Measurements from ENCODE around the gene RPL35. TPM values are rescaled to one million over a fixed set of nuclear protein-coding genes. Genes with fewer than 3 reads are reported as not detected.

Gene RPL35
- total and polyA plus RNA-seq, 12 donors: 598 to 3,743 (median 714) TPM

DNA sequence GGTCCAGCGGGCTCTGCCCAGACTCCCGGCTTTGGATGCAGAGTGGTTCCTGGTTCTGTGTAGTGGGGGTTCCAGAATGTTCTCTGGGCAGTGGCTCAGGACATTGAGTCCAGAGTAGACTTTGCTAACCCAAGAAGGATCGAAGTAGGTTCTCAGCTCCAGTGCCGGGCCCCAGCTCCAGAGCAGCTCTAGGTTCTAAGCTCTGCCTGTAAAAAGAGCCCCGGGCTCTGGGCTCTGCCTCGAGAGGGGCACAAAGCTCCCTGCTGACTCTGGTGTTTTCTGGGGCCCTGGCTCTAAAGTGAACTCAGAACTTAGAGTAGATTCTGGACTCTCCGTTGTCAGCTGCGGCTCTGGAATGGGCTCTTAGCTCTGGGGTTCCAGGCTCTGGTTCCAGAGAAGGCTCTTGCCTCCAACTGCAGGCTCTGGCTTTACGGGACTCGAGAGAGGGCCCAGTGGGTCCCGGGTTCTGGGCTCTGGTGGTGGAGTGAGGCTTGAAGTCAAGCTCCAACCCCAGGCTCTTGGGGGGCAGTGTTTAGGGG, 8.1 kb downstream of the RPL35 start:
- peak overlapping the region in 9 of 10 donors; percentile 66 to 92 (median 80) for H3K27ac ChIP-seq
- no peaks in the 10 kb centered on the region for H3K9me3 ChIP-seq
- no peaks in the 10 kb centered on the region for H3K27me3 ChIP-seq
- H3K4me3 ChIP-seq: peak overlapping the region; percentile 9 to 56 (median 48)
- H3K36me3 ChIP-seq: peaks cover 0 to 27% (median 17%) of the 10 kb centered on the region in 9 donors
- intact Hi-C loops (cut with DNase I): loop anchor here in 8 of 10 donors (1.0 to 10.0 kb wide), 6 partner anchors 79 to 521 kb away; partner anchors contain the start of gene SCAI (in 1 of the 8)
- WGBS, 2 donors: 67 to 74% methylated on average over 11 of the region's 11 CpGs
- TF ChIP-seq, protein P1, sequence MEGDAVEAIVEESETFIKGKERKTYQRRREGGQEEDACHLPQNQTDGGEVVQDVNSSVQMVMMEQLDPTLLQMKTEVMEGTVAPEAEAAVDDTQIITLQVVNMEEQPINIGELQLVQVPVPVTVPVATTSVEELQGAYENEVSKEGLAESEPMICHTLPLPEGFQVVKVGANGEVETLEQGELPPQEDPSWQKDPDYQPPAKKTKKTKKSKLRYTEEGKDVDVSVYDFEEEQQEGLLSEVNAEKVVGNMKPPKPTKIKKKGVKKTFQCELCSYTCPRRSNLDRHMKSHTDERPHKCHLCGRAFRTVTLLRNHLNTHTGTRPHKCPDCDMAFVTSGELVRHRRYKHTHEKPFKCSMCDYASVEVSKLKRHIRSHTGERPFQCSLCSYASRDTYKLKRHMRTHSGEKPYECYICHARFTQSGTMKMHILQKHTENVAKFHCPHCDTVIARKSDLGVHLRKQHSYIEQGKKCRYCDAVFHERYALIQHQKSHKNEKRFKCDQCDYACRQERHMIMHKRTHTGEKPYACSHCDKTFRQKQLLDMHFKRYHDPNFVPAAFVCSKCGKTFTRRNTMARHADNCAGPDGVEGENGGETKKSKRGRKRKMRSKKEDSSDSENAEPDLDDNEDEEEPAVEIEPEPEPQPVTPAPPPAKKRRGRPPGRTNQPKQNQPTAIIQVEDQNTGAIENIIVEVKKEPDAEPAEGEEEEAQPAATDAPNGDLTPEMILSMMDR (IDR thresholded peaks at IDR 0.05): no peak
- H3K4me1 ChIP-seq: peaks cover 13 to 45% (median 25%) of the 10 kb centered on the region in 9 donors
- DNase-seq (no peak), ATAC-seq (peak in 1 of 8 donors; percentile 0)

DNA sequence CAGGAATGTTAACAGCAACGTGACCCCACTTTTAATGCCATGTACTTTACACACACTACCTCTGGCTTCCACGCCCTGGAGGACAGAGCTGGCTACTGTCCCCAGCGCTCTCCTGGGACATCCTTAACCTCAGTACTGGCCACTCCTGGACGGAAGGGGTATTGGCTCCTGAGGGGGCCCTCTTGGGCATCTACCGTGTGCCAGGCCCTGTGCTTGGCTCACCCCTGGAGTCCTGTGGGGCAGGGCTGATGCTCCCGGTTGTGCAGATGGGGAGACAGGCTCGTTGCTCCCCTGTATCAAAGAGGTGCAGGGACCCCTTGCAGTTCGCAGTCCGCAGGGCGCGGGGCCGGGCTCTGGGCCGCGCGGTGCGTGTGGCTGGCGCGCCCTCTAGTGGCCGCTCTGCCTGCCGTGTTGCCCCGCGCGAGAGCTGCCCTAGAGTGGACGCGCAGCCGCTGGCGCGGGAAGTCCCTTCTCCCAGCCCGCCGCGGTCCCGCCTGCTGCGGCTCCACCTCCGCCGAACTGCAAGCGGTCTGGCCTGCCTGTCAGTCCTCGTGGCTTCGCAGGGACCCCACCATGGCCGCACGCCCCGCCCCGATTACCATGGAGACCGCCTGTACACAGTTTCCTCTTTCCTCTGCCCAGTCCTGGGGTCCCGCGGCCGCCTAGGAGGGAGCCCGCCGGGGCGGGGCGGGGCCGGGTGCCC, 8.8 kb downstream of the RPL35 start, which contains the start of gene WDR38:
Gene WDR38, plus strand, starts transcription at position 632 of the 703 bp plus-strand sequence. CDS start 72 bp downstream, outside the sequence.
- peaks cover 0 to 20% (median 10%) of the 10 kb centered on the region in 9 donors for H3K36me3 ChIP-seq
- WGBS, 2 donors: 1% methylated on average over 51 of the region's 51 CpGs
- peak; percentile 89 to 93 (median 90) for ATAC-seq
- no peaks in the 10 kb centered on the region for H3K9me3 ChIP-seq
- peak; percentile 81 to 83 for DNase-seq
- peaks cover 13 to 42% (median 25%) of the 10 kb centered on the region in 9 donors for H3K4me1 ChIP-seq
- intact Hi-C loops (cut with DNase I): loop anchor here in 9 of 10 donors (1.0 to 10.0 kb wide), 6 partner anchors 78 to 522 kb away; partner anchors contain the start of gene SCAI (in 1 of the 9)
- H3K27me3 ChIP-seq: no peaks in the 10 kb centered on the region
- TF ChIP-seq, protein P1 (IDR thresholded peaks at IDR 0.05): peak; percentile 94 to 100 (median 99)
- peak within 1 kb of the TSS; percentile 9 to 56 (median 48) for H3K4me3 ChIP-seq
- peak within 1 kb of the TSS; percentile 66 to 92 (median 79) for H3K27ac ChIP-seq

DNA sequence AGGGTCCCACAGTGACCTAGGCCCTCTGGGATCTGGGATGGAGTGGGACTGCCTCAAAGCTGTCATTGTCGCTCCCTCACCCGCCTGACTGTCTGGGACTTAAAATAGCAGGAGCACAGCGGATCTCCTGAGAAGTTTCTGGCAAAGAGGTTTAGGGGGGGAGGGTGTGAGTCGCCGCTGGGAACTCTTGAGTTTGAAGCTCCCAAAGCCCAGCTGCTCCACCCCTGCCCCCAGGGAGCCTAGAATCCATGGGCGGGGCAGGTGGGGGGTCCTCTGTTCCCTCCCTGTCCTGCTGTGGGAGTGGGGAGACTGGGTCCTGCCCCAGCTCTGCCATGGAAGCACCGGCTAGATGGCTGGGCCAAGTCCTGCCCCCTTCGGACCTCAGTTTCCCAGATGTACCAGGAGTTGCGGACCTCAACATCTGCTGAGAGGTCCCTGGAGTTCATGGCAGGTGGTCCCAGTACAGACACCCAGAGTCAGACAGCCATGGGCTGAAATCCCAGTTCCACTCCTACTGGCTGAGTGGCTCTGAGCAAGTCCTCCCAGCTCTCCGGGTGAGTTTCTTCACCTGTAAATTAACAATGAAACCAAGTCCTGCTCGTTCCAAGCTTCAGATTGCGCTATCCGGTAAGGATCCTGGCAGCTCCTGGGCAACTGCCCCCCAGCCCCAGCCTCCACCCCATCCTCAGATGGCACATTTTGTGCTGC, 9.5 kb downstream of the RPL35 start:
- WGBS, 2 donors: 29 to 35% methylated on average over 13 of the region's 13 CpGs
- peak overlapping the region in 9 of 10 donors; percentile 9 to 56 (median 51) for H3K4me3 ChIP-seq
- ATAC-seq: peak; percentile 47 to 82 (median 68)
- no peaks in the 10 kb centered on the region for H3K27me3 ChIP-seq
- TF ChIP-seq, protein P1 (IDR thresholded peaks at IDR 0.05): no peak
- peak; percentile 57 to 80 for DNase-seq
- H3K27ac ChIP-seq: peak overlapping the region; percentile 66 to 92 (median 79)
- peaks cover 0 to 13% (median 3%) of the 10 kb centered on the region in 9 donors for H3K36me3 ChIP-seq
- H3K9me3 ChIP-seq: no peaks in the 10 kb centered on the region
- intact Hi-C loops (cut with DNase I): loop anchor here in 7 of 10 donors (1.0 to 10.0 kb wide), 5 partner anchors 77 to 523 kb away; partner anchors contain the start of gene SCAI (in 1 of the 7)
- H3K4me1 ChIP-seq: peaks cover 13 to 42% (median 25%) of the 10 kb centered on the region in 9 donors

DNA sequence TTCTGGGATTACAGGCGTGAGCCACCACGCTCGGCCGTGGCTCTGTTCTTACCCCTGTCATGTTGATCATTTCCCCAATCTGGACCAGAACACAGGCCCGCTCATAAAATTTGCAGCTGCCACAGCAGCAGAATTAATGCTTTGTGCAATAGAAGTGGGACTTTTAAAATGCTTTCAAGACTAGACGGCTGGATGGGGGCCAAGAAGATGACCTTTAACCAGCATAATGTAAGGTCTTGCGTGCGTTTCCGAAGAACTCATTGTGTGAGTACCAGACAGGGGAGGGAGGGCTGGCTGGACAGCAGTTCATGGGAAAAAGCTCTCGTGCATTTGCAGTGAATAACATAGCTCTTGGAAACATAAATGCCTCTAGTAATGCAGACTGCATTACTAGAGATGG, 12.0 kb downstream of the RPL35 start:
- DNase-seq (peak in 1 of 2 donors; percentile 83), ATAC-seq (no peak)
- Histone ChIP-seq H3K27me3 (no peaks in the 10 kb centered on the region), H3K4me3 (no peak overlapping the region), H3K4me1 (peaks cover 13 to 42% (median 25%) of the 10 kb centered on the region in 9 donors), H3K36me3 (no peaks in the 10 kb centered on the region), H3K9me3 (no peaks in the 10 kb centered on the region), H3K27ac (peak overlapping the region in 7 of 10 donors; percentile 11 to 92 (median 58))
- WGBS, 2 donors: 40 to 54% methylated on average over 10 of the region's 10 CpGs
- TF ChIP-seq, protein P1 (IDR thresholded peaks at IDR 0.05): no peak
- intact Hi-C loops (cut with DNase I): loop anchor here in 3 of 10 donors (2.0 to 10.0 kb wide), 3 partner anchors 69 to 525 kb away; partner anchors contain the start of gene SCAI (in 1 of the 3)

Data from heart right ventricle (tissue), 16 donors.